Measurements from ENCODE around the gene NAV2.

NAV2 gene

DNA sequence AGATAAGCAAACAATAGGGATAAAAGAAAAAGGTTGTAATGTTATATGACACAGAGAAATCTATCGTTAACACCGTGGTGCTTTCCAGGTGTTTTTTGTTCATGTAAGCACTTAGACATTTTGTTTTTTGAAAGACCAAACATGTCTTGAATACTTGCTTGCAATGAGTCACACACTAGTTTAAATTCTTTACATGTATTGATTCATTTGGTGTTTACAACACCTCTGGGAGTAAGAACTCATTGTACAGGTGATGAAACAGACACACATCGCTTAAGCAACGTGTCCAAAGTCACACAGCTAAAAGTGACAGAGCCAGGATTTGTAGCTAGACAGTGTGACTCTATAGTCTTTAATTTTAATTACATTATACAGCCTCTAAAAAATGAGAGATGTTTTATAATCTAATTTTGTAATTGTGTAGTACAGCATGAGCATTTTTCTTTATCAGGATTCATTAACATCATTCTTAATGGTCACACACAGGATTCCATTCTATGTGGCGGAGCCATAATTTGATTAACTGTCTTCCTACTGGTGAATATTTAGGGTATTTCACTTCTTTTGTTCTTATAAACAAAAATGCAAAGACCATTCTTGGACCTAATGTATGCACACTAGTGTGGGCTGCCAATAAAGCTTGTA is 298.8 kb downstream of the NAV2 start:
- no peak for DNase-seq

DNA sequence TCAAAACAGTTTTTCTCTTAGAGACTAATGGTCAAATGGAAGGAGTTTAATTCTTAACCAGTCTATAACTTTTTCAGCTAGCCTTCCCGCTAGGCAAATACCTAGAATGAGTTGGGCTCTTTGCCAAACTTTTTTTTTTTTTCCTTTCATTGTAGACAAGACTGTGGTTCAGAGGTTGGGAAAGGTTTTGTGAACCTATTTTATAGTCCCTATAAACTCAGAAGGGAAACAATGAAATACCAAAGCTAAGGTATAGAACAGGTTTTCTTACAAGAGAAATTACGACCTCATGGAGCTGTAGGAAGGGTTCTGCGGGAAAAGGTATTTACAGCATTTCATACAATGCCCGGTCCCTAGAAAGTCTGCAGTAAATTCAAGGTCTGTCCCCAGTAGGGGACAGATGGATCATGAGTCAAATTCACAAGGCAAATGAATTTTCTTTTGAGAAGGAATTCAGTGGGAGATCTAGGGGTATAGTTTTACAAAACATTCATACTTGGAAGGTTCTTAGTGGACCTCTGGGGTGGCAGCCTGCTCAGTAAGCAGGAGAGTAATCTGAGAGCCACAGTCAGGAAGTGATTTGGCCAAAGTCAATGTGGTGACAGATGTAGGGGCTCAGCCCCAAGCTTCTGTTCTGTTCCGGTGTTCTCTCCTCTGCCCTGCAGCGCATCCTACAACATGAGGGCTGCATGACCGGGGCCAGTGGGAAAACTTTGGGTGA is 300.9 kb downstream of the NAV2 start:
- peak; percentile 7 for DNase-seq

GRCh38 chr11:20014067-20014402 is 301.4 kb downstream of the NAV2 start:
- DNase-seq = no peak

DNA sequence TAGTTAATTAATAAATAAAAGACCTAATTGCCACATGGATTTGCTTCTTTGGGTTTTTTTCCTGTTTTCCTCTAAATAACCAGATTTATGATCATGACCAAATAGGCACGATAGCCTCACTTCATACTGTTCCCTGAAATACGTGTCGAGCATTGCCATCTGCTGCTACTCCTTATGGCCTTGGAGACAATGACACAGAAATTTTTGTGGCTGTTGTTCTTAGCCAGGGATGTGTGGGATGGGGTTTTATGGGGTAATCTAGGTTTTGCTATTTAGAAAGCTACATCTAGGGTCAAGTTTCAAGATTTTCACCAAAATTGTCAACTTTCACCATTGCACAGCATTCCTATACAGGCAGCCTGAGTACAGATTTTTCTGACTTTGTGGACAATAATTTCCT is 302.5 kb downstream of the NAV2 start:
- DNase-seq = no peak

DNA sequence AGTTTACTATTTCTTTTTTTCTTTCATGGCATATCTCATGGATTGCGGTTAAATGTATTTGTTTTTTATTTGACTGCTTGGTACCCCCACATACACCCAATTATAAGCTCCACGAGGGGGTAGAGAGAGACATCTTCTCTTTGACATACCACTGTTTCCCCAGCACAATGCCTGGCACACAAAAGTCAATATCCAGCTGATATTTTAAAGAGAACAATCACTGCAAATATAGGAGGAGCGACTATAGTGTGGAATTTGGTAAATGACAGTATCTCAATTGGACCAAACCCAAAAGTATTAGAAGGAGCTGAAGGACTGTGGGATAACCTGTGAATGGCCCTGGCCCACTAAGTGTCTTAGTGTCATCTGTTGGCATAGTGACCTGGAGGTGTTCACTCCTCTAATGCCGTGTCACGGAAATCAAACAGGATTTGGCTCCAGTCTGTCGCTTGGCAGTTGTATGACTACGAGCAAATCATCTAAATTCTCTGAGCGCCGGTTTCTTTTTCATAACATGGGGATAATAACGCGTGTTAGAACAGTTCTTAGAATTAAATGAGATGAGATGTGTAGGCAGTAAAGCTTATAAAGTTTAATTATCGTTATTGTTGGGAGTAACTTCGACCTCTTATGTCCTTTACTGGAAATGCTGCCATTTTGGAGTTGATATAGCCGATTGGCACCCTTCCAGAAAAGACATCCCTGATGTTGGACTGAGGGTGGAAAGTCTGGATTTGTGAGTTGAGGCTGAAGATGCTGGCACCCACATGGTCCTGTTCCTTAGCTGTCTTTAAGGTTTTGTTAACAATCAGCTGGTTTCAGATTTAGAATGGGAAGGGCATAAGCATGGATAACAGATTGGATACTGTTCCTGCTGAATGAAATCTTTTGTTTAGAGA is 303.1 kb downstream of the NAV2 start:
- no peak for DNase-seq

DNA sequence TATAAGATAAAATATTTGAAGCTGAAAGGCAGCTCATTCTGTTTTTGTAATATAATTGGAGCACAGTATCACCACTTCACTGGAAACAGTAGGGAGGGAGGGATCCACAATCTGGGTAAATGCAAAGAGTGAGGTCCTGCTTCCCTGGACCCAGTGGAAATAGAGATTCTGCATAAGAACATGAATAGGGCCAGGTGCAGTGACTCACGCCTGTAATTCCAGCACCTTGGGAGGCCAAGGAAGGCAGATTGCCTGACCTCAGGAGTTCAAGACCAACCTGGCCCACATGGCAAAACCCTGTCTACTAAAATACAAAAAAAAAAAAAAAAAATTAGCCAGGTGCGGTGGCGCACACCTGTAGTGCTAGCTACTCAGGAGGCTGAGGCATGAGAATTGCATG is 303.9 kb downstream of the NAV2 start:
- DNase-seq = no peak

GRCh38 chr11:20017320-20017719 is 304.7 kb downstream of the NAV2 start:
- no peak for DNase-seq

- no peak for DNase-seq
Observed at GRCh38 chr11:20020198-20020597, 307.6 kb downstream of the NAV2 start.

GRCh38 chr11:20020716-20021115 is 308.1 kb downstream of the NAV2 start:
- no peak for DNase-seq

- no peak for DNase-seq
Observed at GRCh38 chr11:20021212-20021611, 308.6 kb downstream of the NAV2 start.

DNA sequence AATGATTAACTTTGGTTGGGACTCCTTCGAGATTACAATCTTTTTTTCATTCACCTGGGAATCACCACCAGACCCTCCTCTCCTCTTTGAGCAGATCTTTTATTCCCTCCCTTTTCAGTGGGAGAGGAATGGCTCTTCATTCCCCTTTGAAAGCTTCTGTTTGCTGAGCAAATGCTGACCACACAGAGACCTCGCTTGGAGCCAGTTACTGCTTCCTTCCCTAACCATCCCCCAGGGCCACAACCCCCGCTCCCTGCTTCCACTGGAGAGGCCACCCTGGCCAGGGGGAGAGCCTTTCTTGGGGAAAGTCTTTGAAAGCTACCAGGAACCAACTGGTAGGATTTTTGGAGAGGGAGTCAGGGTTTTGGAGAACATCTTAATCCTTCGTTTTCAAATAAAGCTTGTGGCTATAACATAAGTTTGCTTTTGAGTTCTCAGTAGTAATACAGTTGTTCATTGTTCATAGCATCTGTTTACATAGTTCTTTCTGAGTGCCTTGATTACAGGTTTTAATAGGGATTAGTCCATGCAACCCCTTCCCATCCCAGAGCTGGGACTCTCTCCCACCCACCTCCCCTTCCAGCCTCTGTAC is 309.2 kb downstream of the NAV2 start:
- no peak for DNase-seq

DNA sequence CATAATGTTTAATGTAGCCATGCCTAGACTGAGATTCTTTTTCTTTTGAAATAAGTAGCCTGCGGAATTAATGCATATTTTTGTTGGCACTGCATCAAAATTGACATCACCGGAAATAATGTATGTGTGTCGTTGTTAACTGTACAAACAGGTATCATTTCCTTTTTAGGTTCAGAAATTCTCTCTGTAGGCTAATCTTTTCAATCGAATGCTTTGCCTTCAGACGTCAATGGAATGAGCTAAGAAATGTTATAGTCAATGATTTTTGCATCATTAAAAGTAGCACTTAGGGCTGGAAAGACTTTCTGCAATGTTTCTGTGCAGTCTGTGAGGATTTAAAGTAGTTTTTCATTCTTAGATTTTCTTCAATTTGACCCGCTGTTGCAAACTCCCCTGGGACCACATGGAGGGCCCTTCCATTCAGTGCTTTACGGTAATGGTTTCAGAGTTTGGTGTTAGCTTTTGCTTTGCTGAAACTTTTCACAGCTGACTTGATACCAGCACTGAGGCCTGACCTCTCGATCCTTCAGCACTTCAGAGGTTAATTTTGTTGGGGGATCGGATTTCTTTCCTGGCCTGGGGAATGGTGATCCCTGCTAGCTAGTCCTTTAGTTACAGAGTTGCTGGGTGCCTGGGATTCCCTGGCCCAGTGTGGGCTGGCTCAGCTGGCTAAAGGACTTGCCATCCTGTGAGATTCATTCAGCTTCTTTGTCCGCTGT is 309.9 kb downstream of the NAV2 start:
- DNase-seq = no peak

DNA sequence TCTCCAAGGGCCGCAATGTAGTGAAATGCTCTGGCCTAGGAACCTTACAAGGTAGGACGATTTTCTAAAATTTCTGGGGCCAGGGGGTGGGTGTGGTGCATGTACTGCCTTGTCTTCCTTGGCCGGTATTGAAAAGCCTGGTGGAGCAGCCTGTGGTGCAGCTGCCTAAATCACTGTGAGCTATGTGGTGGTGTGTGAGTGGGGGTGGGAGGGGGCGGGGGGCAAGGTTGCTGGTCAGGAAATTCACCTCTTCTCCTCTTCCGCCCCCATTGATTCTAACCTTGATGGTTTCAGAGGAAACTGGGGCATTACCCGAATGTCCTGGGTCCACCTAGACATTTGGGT is 310.4 kb downstream of the NAV2 start:
- DNase-seq = no peak

DNA sequence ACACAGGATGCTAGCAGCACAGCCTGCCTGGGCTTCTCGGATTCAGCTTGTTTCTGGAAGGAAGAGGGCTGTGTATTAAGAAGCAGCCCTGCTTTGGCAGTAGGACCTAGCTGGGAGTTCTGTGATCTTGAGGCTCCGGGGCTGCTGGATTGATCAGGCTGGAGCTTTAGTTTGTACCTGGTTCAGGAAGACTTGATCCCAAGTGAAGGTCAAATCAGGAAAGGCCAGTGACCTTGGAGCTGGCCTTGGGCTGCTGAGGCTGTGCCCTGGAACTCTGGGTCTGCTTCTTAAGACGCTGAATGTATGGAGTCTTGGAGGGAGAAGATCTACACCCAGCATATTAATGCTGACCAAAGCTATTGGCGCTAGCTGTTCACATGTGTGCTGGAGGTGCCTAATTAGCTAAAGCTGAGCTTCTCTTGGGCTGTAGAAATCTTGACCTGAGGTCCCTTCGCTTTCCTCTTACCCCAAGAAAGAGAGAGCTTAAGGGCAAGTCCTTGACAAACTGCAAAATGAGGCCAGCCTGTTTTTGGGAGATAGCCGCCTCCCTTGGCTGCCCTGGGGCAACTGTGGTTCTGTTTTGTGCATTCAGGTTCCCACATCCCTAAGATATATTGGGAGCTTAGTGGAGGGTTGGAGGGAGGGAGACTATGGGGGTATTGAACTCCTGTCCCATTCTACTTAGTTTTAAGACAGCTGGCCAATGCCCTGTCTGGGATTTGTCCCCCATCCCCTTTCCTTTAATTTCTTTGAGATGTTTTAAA is 311.7 kb downstream of the NAV2 start:
- DNase-seq = no peak

- no peak for DNase-seq
Observed at GRCh38 chr11:20025332-20025840, 312.7 kb downstream of the NAV2 start.

- DNase-seq = peak; percentile 50
Observed at GRCh38 chr11:20026629-20027555, 314.3 kb downstream of the NAV2 start.

DNA sequence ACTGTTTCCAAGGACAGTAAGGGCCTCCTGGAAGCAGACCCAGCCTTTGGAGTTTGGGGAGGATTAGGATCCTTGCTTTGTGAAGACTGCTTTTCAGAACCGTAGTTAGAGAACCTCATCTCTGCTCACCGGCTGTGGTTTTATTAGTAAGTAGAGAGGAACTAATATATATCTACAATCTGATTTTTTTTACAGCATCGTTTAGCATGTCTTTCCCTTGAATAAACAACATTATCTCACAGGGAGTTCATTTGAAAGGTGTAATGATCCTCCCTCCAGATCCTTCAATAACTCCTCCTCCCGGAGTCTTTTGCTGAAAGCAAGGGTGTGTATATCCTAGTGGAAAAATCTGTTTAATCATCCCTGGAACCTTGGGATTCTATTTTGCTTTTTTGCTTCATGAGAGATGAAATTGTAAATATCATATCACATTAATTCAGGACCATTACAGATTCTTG is 314.9 kb downstream of the NAV2 start:
- no peak for DNase-seq

GRCh38 chr11:20029193-20029592 is 316.6 kb downstream of the NAV2 start:
- no peak for DNase-seq

- DNase-seq = no peak
Observed at GRCh38 chr11:20030472-20030871, 317.8 kb downstream of the NAV2 start.

DNA sequence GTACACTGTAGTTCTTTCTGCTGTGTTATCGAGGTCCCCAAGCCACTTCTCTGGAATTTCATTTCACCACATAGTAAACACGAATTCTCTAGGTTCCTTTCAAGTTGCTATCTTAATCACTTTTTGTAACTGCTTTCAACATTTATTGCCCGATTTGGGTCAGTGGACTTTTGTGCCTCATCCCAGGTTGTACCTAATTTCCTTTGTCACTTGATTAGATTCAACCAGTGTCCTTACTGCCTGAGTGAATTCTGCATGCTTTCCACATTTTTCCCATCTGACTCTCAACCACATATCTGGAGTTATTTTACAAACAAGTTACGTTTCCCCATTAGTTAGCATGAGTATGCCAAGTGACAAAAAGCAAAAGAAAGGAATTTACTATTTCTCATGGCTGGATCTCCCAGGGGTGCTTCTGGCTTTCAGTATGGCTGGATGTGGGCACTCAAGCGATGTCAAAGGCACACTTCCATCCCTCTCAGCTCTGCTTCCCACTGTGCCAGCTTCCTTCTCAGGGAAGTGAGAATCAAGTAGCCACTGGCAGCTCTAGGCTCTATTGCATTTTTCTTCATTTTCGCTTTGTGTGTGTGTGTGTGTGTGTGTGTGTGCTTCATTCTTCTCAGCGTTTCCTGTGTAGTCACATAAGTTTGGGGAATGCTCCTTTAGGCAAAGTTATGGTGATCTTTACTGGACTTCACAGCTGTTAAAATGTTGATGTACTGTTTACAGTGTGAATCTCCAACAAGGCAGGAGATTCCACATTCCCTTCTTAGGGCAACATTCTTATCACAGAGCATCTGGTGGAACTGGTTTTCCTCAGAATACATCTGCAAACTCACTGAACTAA is 318.7 kb downstream of the NAV2 start:
- DNase-seq = no peak

Data from NCI-H2171 (cell line).